Neural progenitor cell (in vitro differentiated cells): ENCODE measurements around the gene MPPED1.

ENCODE experiments used
- CTCF ChIP-seq: fragments of 200-600 bp; sonication (generic); IDR thresholded peaks from 2 replicates; pipeline ENCODE4 v1.5.1; 2017; ENCODE audit warnings: antibody characterized with exemption, mild to moderate bottlenecking
- EZH2phosphoT487 ChIP-seq: fragments of 200-600 bp; sonication (generic); IDR thresholded peaks from 2 replicates; pipeline ENCODE4 v1.6.1; 2017; ENCODE audit warnings: antibody characterized with exemption

GRCh38 chr22:43412808-43413795 is 1.3 kb downstream of the MPPED1 start:
- TF ChIP-seq CTCF (no peak), EZH2phosphoT487 (no peak)
